Upper lobe of left lung (tissue), 6 donors: ENCODE results near the gene CCDC148. TPM values are rescaled to one million over a fixed set of nuclear protein-coding genes. Genes with fewer than 3 reads are reported as not detected.

Experiments
- ATAC-seq, 2 donors: fragments of 200-7000 bp; cut with Tn5 transposase; one replicate each; pipeline ENCODE4 v1.9.1; 2022; ENCODE audit warnings: mild to moderate bottlenecking in 2 of 2, moderate library complexity in 2 of 2; ENCODE audit not compliant: low FRiP score in 2 of 2
- DNase-seq, 2 donors: peaks; one replicate each; pipeline ENCODE4 v3.0.0-alpha.2; 2019 to 2020
- H3K27ac ChIP-seq, 4 donors: fragments of 200-600 bp; sonication (generic); one replicate each; pipeline ENCODE4 v1.5.1; 2016 to 2019
- H3K27me3 ChIP-seq, 4 donors: fragments of 200-600 bp; sonication (generic); one replicate each; pipeline ENCODE4 v1.5.1; 2017 to 2019
- H3K36me3 ChIP-seq, 4 donors: fragments of 200-600 bp; sonication (generic); one replicate each; pipeline ENCODE4 v1.5.1; 2016 to 2019
- H3K4me1 ChIP-seq, 4 donors: fragments of 200-600 bp; sonication (generic); one replicate each; pipeline ENCODE4 v1.5.1; 2018 to 2019
- H3K4me3 ChIP-seq, 4 donors: fragments of 200-600 bp; sonication (generic); one replicate each; pipeline ENCODE4 v1.5.1; 2017 to 2019; ENCODE audit warnings: mild to moderate bottlenecking in 2 of 4, moderate library complexity in 1 of 4
- H3K9me3 ChIP-seq, 4 donors: fragments of 200-600 bp; sonication (generic); one replicate each; pipeline ENCODE4 v1.5.1; 2018 to 2019
- EP300 ChIP-seq, 4 donors: sonication (generic); formaldehyde crosslinking; IDR thresholded peaks; one replicate each; pipeline ENCODE4 v1.5.1; 2017; ENCODE audit warnings: antibody characterized with exemption in 4 of 4, control low read depth in 2 of 4
- POLR2A ChIP-seq, 4 donors: fragments of 450-650 bp; IDR thresholded peaks; one replicate each; pipeline ENCODE4 v1.5.1; 2016 to 2017; ENCODE audit warnings: antibody characterized with exemption in 4 of 4, mild to moderate bottlenecking in 2 of 4
- POLR2AphosphoS5 ChIP-seq, 2 donors: sonication (generic); formaldehyde crosslinking; IDR thresholded peaks; one replicate each; pipeline ENCODE4 v1.5.1; 2017; ENCODE audit warnings: antibody characterized with exemption in 2 of 2
- WGBS, 2 donors: methylation state at CpG; one replicate each; pipeline ENCODE4 v1.1.5; 2017 to 2018; 5-methylcytosine and 5-hydroxymethylcytosine counted together
- total RNA-seq, 6 donors: library from RNA; depleted of rRNA in 4 of 6; stranded (reverse); fragments of >200 nt in 4 of 6; gene quantifications; one replicate each; pipeline versions ENCODE4 v1.1.0 to v1.2.1, GENCODE V29; 2016 to 2021
- TF ChIP-seq, protein P1 (sequence below), 6 experiments: fragments of 450-650 bp in 4 of 6; fragments of 200-600 bp in 2 of 6; sonication (generic) in 2 of 6; IDR thresholded peaks; one replicate each; pipeline ENCODE4 v1.5.1; 2016 to 2019; ENCODE audit warnings: antibody characterized with exemption in 6 of 6
- donor health status: DM: no; HTN: no; CAD: no; lungs with moderate emphysema.
- donor health status: DM: no; HTN: yes; CAD: no; lungs with severe emphysema.

Gene CCDC148
- total RNA-seq, 6 donors from 2014 or later, result 0.69 to 4.2 (median 1.9) TPM

- Histone ChIP-seq H3K36me3 (no peaks in the 10 kb centered on the region), H3K4me1 (no peaks in the 10 kb centered on the region), H3K27ac (no peak overlapping the region), H3K9me3 (no peaks in the 10 kb centered on the region), H3K4me3 (no peak overlapping the region), H3K27me3 (no peaks in the 10 kb centered on the region)
- no peak for TF ChIP-seq EP300 (IDR thresholded peaks at IDR 0.05)
- TF ChIP-seq, protein P1, sequence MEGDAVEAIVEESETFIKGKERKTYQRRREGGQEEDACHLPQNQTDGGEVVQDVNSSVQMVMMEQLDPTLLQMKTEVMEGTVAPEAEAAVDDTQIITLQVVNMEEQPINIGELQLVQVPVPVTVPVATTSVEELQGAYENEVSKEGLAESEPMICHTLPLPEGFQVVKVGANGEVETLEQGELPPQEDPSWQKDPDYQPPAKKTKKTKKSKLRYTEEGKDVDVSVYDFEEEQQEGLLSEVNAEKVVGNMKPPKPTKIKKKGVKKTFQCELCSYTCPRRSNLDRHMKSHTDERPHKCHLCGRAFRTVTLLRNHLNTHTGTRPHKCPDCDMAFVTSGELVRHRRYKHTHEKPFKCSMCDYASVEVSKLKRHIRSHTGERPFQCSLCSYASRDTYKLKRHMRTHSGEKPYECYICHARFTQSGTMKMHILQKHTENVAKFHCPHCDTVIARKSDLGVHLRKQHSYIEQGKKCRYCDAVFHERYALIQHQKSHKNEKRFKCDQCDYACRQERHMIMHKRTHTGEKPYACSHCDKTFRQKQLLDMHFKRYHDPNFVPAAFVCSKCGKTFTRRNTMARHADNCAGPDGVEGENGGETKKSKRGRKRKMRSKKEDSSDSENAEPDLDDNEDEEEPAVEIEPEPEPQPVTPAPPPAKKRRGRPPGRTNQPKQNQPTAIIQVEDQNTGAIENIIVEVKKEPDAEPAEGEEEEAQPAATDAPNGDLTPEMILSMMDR (IDR thresholded peaks at IDR 0.05), result no peak
- TF ChIP-seq POLR2A (IDR thresholded peaks at IDR 0.05), result no peak
- no peak for TF ChIP-seq POLR2AphosphoS5 (IDR thresholded peaks at IDR 0.05)
- ATAC-seq, result no peak
- DNase-seq, result no peak
- WGBS, 2 donors, result 87 to 88% methylated on average over 2 of the region's 2 CpGs
These were observed 179.7 kb downstream of the CCDC148 start for GRCh38 chr2:158276619-158277471.

DNA sequence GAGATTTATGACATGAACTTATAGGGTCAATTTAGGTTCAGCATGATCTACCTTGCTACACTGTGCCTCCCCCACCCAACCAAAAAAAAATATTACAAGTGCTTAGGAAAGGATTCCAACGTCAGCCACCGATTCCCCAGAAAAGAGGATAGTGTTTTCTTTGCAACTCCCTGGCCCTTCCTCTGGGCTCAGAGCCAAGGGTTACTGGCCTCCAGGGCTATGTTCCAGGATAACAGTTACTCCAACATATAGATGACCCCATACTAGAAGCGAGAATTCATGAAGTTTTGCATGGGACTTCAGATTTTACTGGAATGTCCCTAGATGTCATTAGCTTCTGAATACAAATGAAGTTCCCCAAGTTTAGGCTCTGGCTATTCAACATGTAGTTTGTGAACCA is 182.8 kb downstream of the CCDC148 start:
- TF ChIP-seq, protein P1 (IDR thresholded peaks at IDR 0.05), result no peak
- TF ChIP-seq POLR2AphosphoS5 (IDR thresholded peaks at IDR 0.05) (no peak), EP300 (IDR thresholded peaks at IDR 0.05) (no peak), POLR2A (IDR thresholded peaks at IDR 0.05) (no peak)
- 52 to 69% methylated on average over 3 of the region's 3 CpGs for WGBS, 2 donors
- Histone ChIP-seq H3K27ac (no peak overlapping the region), H3K36me3 (no peaks in the 10 kb centered on the region), H3K9me3 (no peaks in the 10 kb centered on the region), H3K27me3 (no peaks in the 10 kb centered on the region), H3K4me1 (no peaks in the 10 kb centered on the region), H3K4me3 (no peak overlapping the region)
- no peak for DNase-seq
- ATAC-seq, result no peak

- TF ChIP-seq, protein P1 (IDR thresholded peaks at IDR 0.05), result no peak
These were observed 186.0 kb downstream of the CCDC148 start for GRCh38 chr2:158270536-158270935.

GRCh38 chr2:158269143-158269542 is 187.4 kb downstream of the CCDC148 start:
- no peak overlapping the region for H3K4me3 ChIP-seq
- H3K36me3 ChIP-seq, result no peaks in the 10 kb centered on the region
- TF ChIP-seq POLR2A (IDR thresholded peaks at IDR 0.05) (no peak), EP300 (IDR thresholded peaks at IDR 0.05) (no peak), POLR2AphosphoS5 (IDR thresholded peaks at IDR 0.05) (no peak)
- TF ChIP-seq, protein P1 (IDR thresholded peaks at IDR 0.05), result no peak
- H3K9me3 ChIP-seq, result no peaks in the 10 kb centered on the region
- ATAC-seq (no peak), DNase-seq (no peak)
- WGBS, 2 donors, result 77 to 89% methylated on average over 2 of the region's 2 CpGs
- no peaks in the 10 kb centered on the region for H3K4me1 ChIP-seq
- no peaks in the 10 kb centered on the region for H3K27me3 ChIP-seq
- no peak overlapping the region for H3K27ac ChIP-seq

More at GRCh38 chr2:158270536-158270935, 186.0 kb downstream of the CCDC148 start:
- no peaks in the 10 kb centered on the region for H3K4me1 ChIP-seq
- 74 to 78% methylated on average over 3 of the region's 3 CpGs for WGBS, 2 donors
- no peak overlapping the region for H3K4me3 ChIP-seq
- no peaks in the 10 kb centered on the region for H3K9me3 ChIP-seq
- H3K36me3 ChIP-seq, result no peaks in the 10 kb centered on the region
- no peak for ATAC-seq
- H3K27ac ChIP-seq, result no peak overlapping the region
- no peaks in the 10 kb centered on the region for H3K27me3 ChIP-seq
- no peak for DNase-seq

GRCh38 chr2:158266111-158266510 is 190.4 kb downstream of the CCDC148 start:
- DNase-seq (no peak), ATAC-seq (no peak)
- WGBS, 2 donors, result 80 to 92% methylated on average over 2 of the region's 2 CpGs
- Histone ChIP-seq H3K27me3 (no peaks in the 10 kb centered on the region), H3K4me1 (no peaks in the 10 kb centered on the region), H3K27ac (no peak overlapping the region), H3K9me3 (no peaks in the 10 kb centered on the region), H3K4me3 (no peak overlapping the region), H3K36me3 (no peaks in the 10 kb centered on the region)
- TF ChIP-seq, protein P1 (IDR thresholded peaks at IDR 0.05), result no peak
- no peak for TF ChIP-seq EP300 (IDR thresholded peaks at IDR 0.05)
- TF ChIP-seq POLR2A (IDR thresholded peaks at IDR 0.05), result no peak
- TF ChIP-seq POLR2AphosphoS5 (IDR thresholded peaks at IDR 0.05), result no peak
